Measurements from ENCODE around the gene KRTAP20-4. TPM values are rescaled to one million over a fixed set of nuclear protein-coding genes. Genes with fewer than 3 reads are reported as not detected.

The KRTAP20-4 gene
- polyA plus RNA-seq, 1 donor from 2014 or later: not detected

Small RNA genes lying within 50 kb of the gene (small RNA-seq; reads per million reads assigned to genes)
- gene KRTAP20-1 (0 reads per million in 3 experiments), gene KRTAP20-3 (0 reads per million in 3 experiments), gene KRTAP20-4 (0 reads per million in 3 experiments), gene KRTAP22-1 (0 to 0.23 (median 0) reads per million in 3 experiments), gene KRTAP22-2 (0 reads per million in 3 experiments)

Other genes starting within 250 kb of the KRTAP20-4 start
- gene KRTAP13-2, start 248.4 kb upstream of the KRTAP20-4 start, polyA plus RNA-seq: not detected in 2 replicates
- not detected in 2 replicates for gene KRTAP13-1, start 224.6 kb upstream of the KRTAP20-4 start, polyA plus RNA-seq
- gene KRTAP13-3, start 194.7 kb upstream of the KRTAP20-4 start, polyA plus RNA-seq: not detected in 2 replicates
- not detected in 2 replicates for gene KRTAP13-4, start 190.4 kb upstream of the KRTAP20-4 start, polyA plus RNA-seq
- not detected in 2 replicates for gene KRTAP15-1, start 180.4 kb upstream of the KRTAP20-4 start, polyA plus RNA-seq
- not detected in 2 replicates for gene KRTAP19-1, start 140.3 kb upstream of the KRTAP20-4 start, polyA plus RNA-seq
- not detected in 2 replicates for gene KRTAP19-2, start 133.2 kb upstream of the KRTAP20-4 start, polyA plus RNA-seq
- gene KRTAP19-3, start 128.6 kb upstream of the KRTAP20-4 start, polyA plus RNA-seq: not detected in 2 replicates
- gene KRTAP19-4, start 123.5 kb upstream of the KRTAP20-4 start, polyA plus RNA-seq: not detected in 2 replicates
- gene KRTAP19-5, start 118.5 kb upstream of the KRTAP20-4 start, polyA plus RNA-seq: not detected in 2 replicates
- not detected in 2 replicates for gene KRTAP19-6, start 78.8 kb upstream of the KRTAP20-4 start, polyA plus RNA-seq
- not detected in 2 replicates for gene KRTAP19-7, start 59.3 kb upstream of the KRTAP20-4 start, polyA plus RNA-seq
- gene KRTAP22-2, start 30.2 kb upstream of the KRTAP20-4 start, polyA plus RNA-seq: not detected in 2 replicates
- gene KRTAP6-3, start 28.2 kb upstream of the KRTAP20-4 start, polyA plus RNA-seq: not detected in 2 replicates
- not detected in 2 replicates for gene KRTAP6-2, start 21.7 kb upstream of the KRTAP20-4 start, polyA plus RNA-seq
- not detected in 2 replicates for gene KRTAP22-1, start 19.5 kb upstream of the KRTAP20-4 start, polyA plus RNA-seq
- gene KRTAP6-1, start 6.7 kb upstream of the KRTAP20-4 start, polyA plus RNA-seq: not detected in 2 replicates
- gene KRTAP20-1, start 4.2 kb upstream of the KRTAP20-4 start, polyA plus RNA-seq: not detected in 2 replicates
- not detected in 2 replicates for gene KRTAP20-2, start 14.6 kb downstream of the KRTAP20-4 start, polyA plus RNA-seq
- not detected in 2 replicates for gene KRTAP20-3, start 22.2 kb downstream of the KRTAP20-4 start, polyA plus RNA-seq
- gene KRTAP21-3, start 98.2 kb downstream of the KRTAP20-4 start, polyA plus RNA-seq: not detected in 2 replicates
- gene KRTAP21-2, start 126.6 kb downstream of the KRTAP20-4 start, polyA plus RNA-seq: not detected in 2 replicates
- gene KRTAP21-1, start 134.8 kb downstream of the KRTAP20-4 start, polyA plus RNA-seq: not detected in 2 replicates
- gene KRTAP8-1, start 192.6 kb downstream of the KRTAP20-4 start, polyA plus RNA-seq: not detected in 2 replicates
- gene KRTAP7-1, start 209.1 kb downstream of the KRTAP20-4 start, polyA plus RNA-seq: not detected in 2 replicates